ENCODE measurements around the gene ACTR3C.
"Not testable (repeated sequence)": the region's sequence is repeated elsewhere in the genome, so short reads cannot be mapped to it uniquely, and the experiment has no call there.

The ACTR3C gene

DNA sequence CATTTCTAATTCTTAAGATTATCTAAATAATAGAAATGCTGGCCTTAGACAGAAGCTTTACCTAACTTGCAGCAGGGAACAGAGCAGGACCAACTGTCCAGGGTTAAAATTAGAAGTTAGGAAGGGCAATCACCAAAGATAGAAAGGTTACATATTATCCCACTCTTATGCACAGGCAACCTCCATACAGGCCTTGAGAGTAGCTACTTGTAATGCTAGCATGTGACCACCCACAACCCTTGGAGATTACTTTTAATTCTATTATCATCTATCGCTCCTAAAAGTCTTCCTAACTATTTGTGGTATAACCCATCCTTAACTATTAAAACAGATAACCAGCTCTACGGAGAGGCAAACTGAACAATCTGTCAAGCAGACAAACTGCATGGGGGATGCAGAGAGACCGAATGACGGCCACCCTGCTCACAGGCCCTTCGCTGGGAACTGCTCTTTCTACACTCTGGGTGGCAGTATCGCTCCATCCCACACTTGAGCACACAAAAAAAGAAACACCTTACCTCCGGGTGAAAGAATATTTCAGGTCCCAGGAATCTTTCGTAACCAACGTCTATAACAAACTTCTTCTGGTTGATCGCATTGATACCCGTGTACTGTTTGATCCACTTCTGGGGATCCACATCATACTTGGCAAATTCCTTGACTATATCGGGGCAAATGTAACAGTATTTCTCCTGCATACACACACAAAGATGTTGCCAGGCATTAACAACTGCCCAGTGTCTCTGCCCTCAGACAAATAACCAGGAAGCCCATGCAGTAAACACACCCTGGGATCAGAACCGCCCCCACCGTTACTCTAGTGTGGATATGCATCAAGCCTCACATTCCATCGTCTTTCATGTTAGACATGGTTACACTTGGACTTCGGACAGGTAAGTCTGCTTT, 37.2 kb downstream of the ACTR3C start:
- not testable (repeated sequence) for H3K27me3 ChIP-seq (ENCODE audit: insufficient read depth, low read length, poor library complexity); H3K27ac ChIP-seq (ENCODE audit: low read depth, low read length); H3K9ac ChIP-seq (ENCODE audit: low read length); H3K18ac ChIP-seq (ENCODE audit: low read length); H3K79me2 ChIP-seq (ENCODE audit: control insufficient read depth, insufficient read depth, low read length); H2AK5ac ChIP-seq (ENCODE audit: low read length); H2BK120ac ChIP-seq (ENCODE audit: low read depth, low read length); H3K36me3 ChIP-seq (ENCODE audit: control insufficient read depth, insufficient read depth, low read length); H3K4me3 ChIP-seq (ENCODE audit: low read length); H4K5ac ChIP-seq (ENCODE audit: low read length); H3K56ac ChIP-seq (ENCODE audit: low read length); H2BK15ac ChIP-seq (replicated peaks; ENCODE audit: low read depth); H3K4ac ChIP-seq (ENCODE audit: low read depth, low read length); H3K4me1 ChIP-seq (ENCODE audit: control insufficient read depth, low read depth, low read length); H2BK5ac ChIP-seq (ENCODE audit: low read length); H3K23ac ChIP-seq (ENCODE audit: low read length); H3K4me2 ChIP-seq (ENCODE audit: low read length); H3K79me1 ChIP-seq (ENCODE audit: low read length); H4K8ac ChIP-seq (ENCODE audit: low read depth, low read length)
- WGBS (ENCODE audit: extremely low coverage, insufficient coverage, low lambda C conversion rate) = no CpG with 5 or more reads among the region's 16 CpGs
- peak; percentile 8 for DNase-seq

DNA sequence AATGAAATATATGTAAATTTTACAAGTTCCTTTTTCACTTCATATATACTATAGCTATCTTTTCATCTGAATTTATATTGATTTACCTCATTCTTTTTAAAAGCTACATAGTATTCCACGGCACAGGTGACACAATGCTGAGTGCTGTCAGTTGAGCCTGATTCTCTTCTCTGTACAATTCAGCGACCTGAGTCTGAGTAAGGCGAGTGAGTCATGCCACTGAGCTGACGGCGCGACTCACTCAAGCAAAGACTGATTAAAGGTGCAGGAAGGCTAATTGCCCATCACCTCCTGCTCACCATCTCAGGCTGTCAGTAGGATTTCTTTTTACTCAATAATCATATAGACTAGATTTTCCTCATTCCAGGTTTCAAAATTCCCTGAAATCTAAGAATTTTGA, 39.7 kb downstream of the ACTR3C start:
- H3K18ac ChIP-seq (ENCODE audit: low read length) = not testable (repeated sequence)

DNA sequence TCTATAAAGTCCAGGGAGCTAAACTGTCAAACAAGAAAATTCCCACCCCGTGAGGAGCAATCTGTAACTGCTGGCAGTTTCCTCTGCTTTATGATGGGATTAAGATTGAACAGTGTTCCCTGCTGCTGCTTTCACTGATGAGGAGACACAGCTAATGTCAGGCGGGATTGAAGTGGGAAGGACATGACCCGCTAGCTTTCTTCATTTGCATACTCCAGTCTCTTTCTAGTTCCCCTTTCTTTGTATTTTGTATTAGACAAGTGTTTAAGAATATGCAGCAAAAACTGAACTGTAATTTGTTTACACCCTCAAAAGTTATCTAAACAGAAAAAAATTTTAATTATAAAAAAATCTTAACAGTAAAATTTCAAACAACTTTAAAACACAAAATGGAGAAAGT, 40.2 kb downstream of the ACTR3C start:
- not testable (repeated sequence) for H2BK5ac ChIP-seq (ENCODE audit: low read length); H3K4me3 ChIP-seq (ENCODE audit: low read length); H3K18ac ChIP-seq (ENCODE audit: low read length); H3K4me1 ChIP-seq (ENCODE audit: control insufficient read depth, low read depth, low read length); H3K36me3 ChIP-seq (ENCODE audit: control insufficient read depth, insufficient read depth, low read length); H3K27me3 ChIP-seq (ENCODE audit: insufficient read depth, low read length, poor library complexity); H2BK15ac ChIP-seq (replicated peaks; ENCODE audit: low read depth); H3K27ac ChIP-seq (ENCODE audit: low read depth, low read length); H3K79me2 ChIP-seq (ENCODE audit: control insufficient read depth, insufficient read depth, low read length); H2AK5ac ChIP-seq (ENCODE audit: low read length); DNase-seq; H2BK120ac ChIP-seq (ENCODE audit: low read depth, low read length); H3K23ac ChIP-seq (ENCODE audit: low read length); H3K9ac ChIP-seq (ENCODE audit: low read length); H3K79me1 ChIP-seq (ENCODE audit: low read length); H3K4ac ChIP-seq (ENCODE audit: low read depth, low read length); H4K5ac ChIP-seq (ENCODE audit: low read length); H3K4me2 ChIP-seq (ENCODE audit: low read length); H3K56ac ChIP-seq (ENCODE audit: low read length); H4K8ac ChIP-seq (ENCODE audit: low read depth, low read length)
- no CpG with 5 or more reads among the region's 3 CpGs for whole genome bisulfite sequencing (ENCODE audit: extremely low coverage, insufficient coverage, low lambda C conversion rate)

More for the DNA sequence above, 39.7 kb downstream of the ACTR3C start:
- H4K8ac ChIP-seq (ENCODE audit: low read depth, low read length); H2BK120ac ChIP-seq (ENCODE audit: low read depth, low read length); H3K4ac ChIP-seq (ENCODE audit: low read depth, low read length); H4K5ac ChIP-seq (ENCODE audit: low read length); H3K79me1 ChIP-seq (ENCODE audit: low read length); H3K4me1 ChIP-seq (ENCODE audit: control insufficient read depth, low read depth, low read length); H2AK5ac ChIP-seq (ENCODE audit: low read length); H3K27me3 ChIP-seq (ENCODE audit: insufficient read depth, low read length, poor library complexity); H3K23ac ChIP-seq (ENCODE audit: low read length); H3K27ac ChIP-seq (ENCODE audit: low read depth, low read length); H3K79me2 ChIP-seq (ENCODE audit: control insufficient read depth, insufficient read depth, low read length); H3K56ac ChIP-seq (ENCODE audit: low read length); DNase-seq; H2BK15ac ChIP-seq (replicated peaks; ENCODE audit: low read depth); H3K4me2 ChIP-seq (ENCODE audit: low read length); H3K4me3 ChIP-seq (ENCODE audit: low read length); H2BK5ac ChIP-seq (ENCODE audit: low read length); H3K36me3 ChIP-seq (ENCODE audit: control insufficient read depth, insufficient read depth, low read length); H3K9ac ChIP-seq (ENCODE audit: low read length): not testable (repeated sequence)
- no CpG with 5 or more reads among the region's 6 CpGs for WGBS (ENCODE audit: extremely low coverage, insufficient coverage, low lambda C conversion rate)

DNA sequence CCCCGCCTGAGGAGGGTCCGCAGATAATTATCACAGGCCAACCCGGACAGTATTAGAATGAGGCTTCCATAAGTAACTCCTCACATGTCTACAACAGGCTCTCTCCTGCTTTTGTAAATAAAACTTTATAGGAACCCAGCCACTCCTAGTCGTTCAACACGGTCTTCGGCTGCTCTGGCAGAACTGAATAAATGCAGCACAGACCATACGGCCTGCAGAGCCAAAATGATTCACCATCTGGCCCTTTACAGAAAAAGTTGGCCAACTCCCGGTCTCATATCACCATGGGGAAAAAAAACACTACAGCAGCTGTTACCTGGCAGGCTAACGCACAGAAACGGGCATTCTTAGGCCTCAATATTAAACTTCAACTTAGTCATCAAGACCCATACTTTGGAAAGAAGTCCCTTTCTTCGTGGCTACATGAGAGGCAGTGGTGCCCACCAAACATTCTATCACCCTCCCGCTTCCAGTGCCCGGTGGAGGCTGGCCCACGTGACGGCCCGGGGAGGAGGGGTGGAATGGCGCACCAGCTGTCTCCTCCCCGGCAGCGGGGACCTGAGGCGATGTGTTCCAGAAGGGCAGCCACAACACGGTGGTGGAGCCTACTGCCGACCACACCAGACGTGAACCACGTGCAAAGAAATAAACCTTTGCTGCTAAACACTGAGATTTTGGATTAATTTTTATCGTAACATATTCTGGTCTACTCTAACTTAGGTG, 41.5 kb downstream of the ACTR3C start:
- not testable (repeated sequence) for H2BK120ac ChIP-seq (ENCODE audit: low read depth, low read length); H3K4me3 ChIP-seq (ENCODE audit: low read length); H3K79me1 ChIP-seq (ENCODE audit: low read length); H4K8ac ChIP-seq (ENCODE audit: low read depth, low read length); H3K9ac ChIP-seq (ENCODE audit: low read length); H2BK5ac ChIP-seq (ENCODE audit: low read length); H4K5ac ChIP-seq (ENCODE audit: low read length); H3K36me3 ChIP-seq (ENCODE audit: control insufficient read depth, insufficient read depth, low read length); H3K23ac ChIP-seq (ENCODE audit: low read length); H3K56ac ChIP-seq (ENCODE audit: low read length); H3K4me1 ChIP-seq (ENCODE audit: control insufficient read depth, low read depth, low read length); H2BK15ac ChIP-seq (replicated peaks; ENCODE audit: low read depth); H3K79me2 ChIP-seq (ENCODE audit: control insufficient read depth, insufficient read depth, low read length); H3K27ac ChIP-seq (ENCODE audit: low read depth, low read length); DNase-seq; H2AK5ac ChIP-seq (ENCODE audit: low read length); H3K4ac ChIP-seq (ENCODE audit: low read depth, low read length); H3K4me2 ChIP-seq (ENCODE audit: low read length); H3K27me3 ChIP-seq (ENCODE audit: insufficient read depth, low read length, poor library complexity); H3K18ac ChIP-seq (ENCODE audit: low read length)
- no CpG with 5 or more reads among the region's 25 CpGs for WGBS (ENCODE audit: extremely low coverage, insufficient coverage, low lambda C conversion rate)

DNA sequence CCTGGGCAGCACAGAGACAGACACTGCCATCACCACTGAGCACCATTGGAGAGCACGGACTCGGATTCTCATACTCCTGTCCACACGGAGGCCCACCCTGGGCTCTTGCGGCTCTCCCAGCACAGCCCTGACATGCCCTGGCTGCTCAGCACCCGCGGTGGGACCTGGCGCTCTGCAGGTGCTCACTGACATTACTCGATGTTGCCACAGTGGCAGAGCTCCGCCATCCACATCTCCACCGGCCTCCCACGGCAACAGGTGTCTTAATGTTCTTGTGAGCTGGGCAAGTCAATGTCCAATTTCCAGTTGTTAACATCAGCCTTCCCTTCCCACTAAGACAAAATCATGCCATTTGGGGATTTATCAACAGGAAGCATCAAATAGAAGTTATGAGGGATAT, 45.0 kb downstream of the ACTR3C start:
- not testable (repeated sequence) for H4K8ac ChIP-seq (ENCODE audit: low read depth, low read length); H3K9ac ChIP-seq (ENCODE audit: low read length); H3K4ac ChIP-seq (ENCODE audit: low read depth, low read length); H2BK5ac ChIP-seq (ENCODE audit: low read length); H3K4me3 ChIP-seq (ENCODE audit: low read length); H2BK15ac ChIP-seq (replicated peaks; ENCODE audit: low read depth); H3K18ac ChIP-seq (ENCODE audit: low read length); DNase-seq; H2AK5ac ChIP-seq (ENCODE audit: low read length); H3K79me2 ChIP-seq (ENCODE audit: control insufficient read depth, insufficient read depth, low read length); H3K36me3 ChIP-seq (ENCODE audit: control insufficient read depth, insufficient read depth, low read length); H4K5ac ChIP-seq (ENCODE audit: low read length); H3K27me3 ChIP-seq (ENCODE audit: insufficient read depth, low read length, poor library complexity); H3K79me1 ChIP-seq (ENCODE audit: low read length); H3K4me2 ChIP-seq (ENCODE audit: low read length); H2BK120ac ChIP-seq (ENCODE audit: low read depth, low read length); H3K4me1 ChIP-seq (ENCODE audit: control insufficient read depth, low read depth, low read length); H3K56ac ChIP-seq (ENCODE audit: low read length); H3K23ac ChIP-seq (ENCODE audit: low read length); H3K27ac ChIP-seq (ENCODE audit: low read depth, low read length)
- WGBS (ENCODE audit: extremely low coverage, insufficient coverage, low lambda C conversion rate) = no CpG with 5 or more reads among the region's 11 CpGs

Measured in mesendoderm (in vitro differentiated cells).